Stimulated activated CD8-positive, alpha-beta memory T cell treated with anti-CD3 and anti-CD28 coated beads, Interleukin-15, amount 100 ng/mL, for 4 hours (primary cell): ENCODE results near the gene ZNF57.
"Not testable (repeated sequence)": the region's sequence is repeated elsewhere in the genome, so short reads cannot be mapped to it uniquely, and the experiment has no call there.

Experiments
- DNase-seq, 2 donors: peaks; one replicate each; pipeline ENCODE4 v3.0.0-alpha.2; 2020; ENCODE audit warnings: low read depth in 2 of 2

Gene ZNF57

DNA sequence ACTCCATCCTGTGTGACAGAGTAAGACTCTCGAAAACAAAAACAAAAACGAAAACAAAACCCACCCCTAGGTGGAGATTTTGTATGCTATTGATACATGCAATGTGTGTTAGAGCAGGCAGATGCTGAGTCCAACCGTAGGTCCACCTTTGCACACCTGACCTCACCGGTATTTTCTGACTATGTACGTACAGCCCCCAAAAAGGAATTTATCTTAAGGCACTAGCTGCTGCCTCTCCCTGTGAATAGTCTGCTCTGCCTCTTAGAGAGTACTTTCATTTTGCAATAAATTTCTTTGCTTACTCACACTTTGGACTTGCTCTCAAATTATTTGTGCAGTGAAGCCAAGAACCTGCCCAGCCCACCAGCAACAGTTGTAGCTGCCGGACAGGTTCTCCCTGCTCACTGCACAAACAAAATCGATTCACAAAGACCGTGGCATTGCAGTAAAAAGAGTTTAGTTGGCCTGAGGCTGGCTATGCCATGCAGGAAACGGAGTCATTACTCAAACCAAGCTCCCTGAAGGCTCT is 52.3 kb downstream of the ZNF57 start:
- DNase-seq, result no peak

- DNase-seq, result no peak
Observed at GRCh38 chr19:2957160-2957559, 56.4 kb downstream of the ZNF57 start.

GRCh38 chr19:2960120-2960519 is 59.4 kb downstream of the ZNF57 start:
- DNase-seq, result no peak

GRCh38 chr19:2962018-2962670 is 61.4 kb downstream of the ZNF57 start:
- DNase-seq, result peak in 1 of 2 donors; percentile 15

GRCh38 chr19:2963122-2963521 is 62.4 kb downstream of the ZNF57 start:
- DNase-seq, result no peak

- not testable (repeated sequence) for DNase-seq
Observed at GRCh38 chr19:2963631-2964030, 62.9 kb downstream of the ZNF57 start.

DNA sequence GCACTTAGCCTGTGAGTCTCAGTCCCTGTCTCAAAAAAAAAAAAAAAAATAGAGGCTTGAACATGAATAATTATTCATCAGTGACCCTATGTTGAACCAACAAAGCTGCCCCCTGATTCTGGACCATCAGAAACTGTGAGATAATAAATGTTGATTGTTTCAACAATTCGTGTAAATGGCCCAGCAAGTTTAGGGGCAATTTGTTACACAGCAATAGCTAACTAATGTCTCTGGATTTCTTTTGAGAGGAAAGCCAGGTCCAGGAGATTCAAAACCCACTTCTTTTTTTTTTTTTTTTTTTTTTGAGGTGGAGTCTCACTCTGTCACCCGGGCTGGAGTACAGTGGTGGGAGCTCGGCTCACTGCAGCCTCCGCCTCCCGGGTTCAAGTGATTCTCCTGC is 64.1 kb downstream of the ZNF57 start:
- DNase-seq, result no peak

- DNase-seq, result no peak
Observed at GRCh38 chr19:2967972-2968371, 67.2 kb downstream of the ZNF57 start.
